C4-2B (cell line): ENCODE measurements around the gene GRID1.

Experiments used
- CTCF ChIP-seq: fragments of 450-650 bp; conservative IDR thresholded peaks from 2 replicates; pipeline ENCODE4 v1.5.1; 2017; ENCODE audit warnings: mild to moderate bottlenecking
- ZFX ChIP-seq: fragments of 450-650 bp; IDR thresholded peaks from 2 replicates; pipeline ENCODE4 v1.6.1; 2017

DNA sequence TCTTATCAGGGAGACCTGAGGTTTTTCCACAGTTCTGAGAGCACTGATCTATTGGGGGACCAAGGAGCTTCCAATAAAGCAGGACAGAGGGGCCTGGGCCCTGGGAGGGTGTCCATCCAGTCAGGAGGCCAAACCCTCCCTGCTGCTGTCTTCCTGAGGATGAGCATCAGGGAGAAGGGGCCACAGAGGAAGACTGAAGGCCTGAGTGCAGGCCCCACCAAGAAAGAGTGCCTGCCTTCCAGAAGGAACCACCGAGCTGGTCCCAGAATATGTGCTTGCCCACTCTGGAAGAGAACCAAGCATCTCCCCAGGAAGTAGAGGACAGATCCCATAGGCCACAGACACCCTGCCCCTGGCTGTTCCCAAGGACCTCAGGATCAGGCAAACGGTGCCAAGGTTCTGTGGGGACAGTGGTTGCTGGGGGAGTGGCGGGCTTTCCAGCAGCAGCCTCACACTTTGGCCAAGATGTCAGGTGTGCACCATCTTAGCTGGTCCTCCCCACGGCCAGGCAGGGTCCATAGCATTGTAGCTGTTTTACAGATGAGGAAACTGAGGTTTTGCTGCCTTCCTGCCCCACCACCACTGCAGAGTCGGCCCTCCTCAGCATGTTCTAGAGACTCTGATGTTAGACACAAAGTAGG lies 199.4 kb downstream of the GRID1 start:
- TF ChIP-seq CTCF, result no peak
- TF ChIP-seq ZFX, result no peak
